Naive thymus-derived CD4-positive, alpha-beta T cell (primary cell): Measurements from ENCODE around the gene WAS. TPM values are rescaled to one million over a fixed set of nuclear protein-coding genes. Genes with fewer than 3 reads are reported as not detected.
"Not testable (repeated sequence)": the region's sequence is repeated elsewhere in the genome, so short reads cannot be mapped to it uniquely, and the experiment has no call there.

ENCODE experiments used
- ATAC-seq: fragments of 150-1000 bp; cut with Tn5 transposase; 2 replicates; pipeline ENCODE4 v1.10.0; 2021; ENCODE audit warnings: mild to moderate bottlenecking, moderate library complexity
- CTCF ChIA-PET: fragments of 350-600 bp; sonication (Branson Sonifier 250); formaldehyde crosslinking; loops from one replicate; lab custom pipeline; 2021; ENCODE audit warnings: antibody characterized with exemption; lab: Charles Lee
- POLR2A ChIA-PET: fragments of 350-600 bp; sonication (Branson Sonifier 250); formaldehyde crosslinking; loops from one replicate; lab custom pipeline; 2021; ENCODE audit warnings: antibody characterized with exemption, inconsistent platforms; lab: Charles Lee
- DNase-seq, 9 donors: peaks; one replicate each; pipeline versions ENCODE4 v3.0.0 to v3.0.0-alpha.2; 2020 to 2022; ENCODE audit warnings: mixed read lengths in 1 of 9
- H3K27ac ChIP-seq: one replicate; pipeline ENCODE4 v1.7.0; 2013; ENCODE audit warnings: mild to moderate bottlenecking, low read depth, low read length, moderate library complexity
- H3K27me3 ChIP-seq, 2 donors: one replicate each; pipeline ENCODE4 v1.7.0; 2013; ENCODE audit warnings: low read length in 2 of 2, mild to moderate bottlenecking in 2 of 2, moderate library complexity in 2 of 2; ENCODE audit not compliant: control insufficient read depth in 2 of 2, insufficient read depth in 2 of 2
- H3K36me3 ChIP-seq, 3 experiments: 1 replicate in 2 of 3; 2 replicates in 1 of 3; pipeline ENCODE4 v1.7.0; 2013; ENCODE audit warnings: low read length in 3 of 3, mild to moderate bottlenecking in 3 of 3, moderate library complexity in 1 of 3; ENCODE audit not compliant: insufficient read depth in 3 of 3, control insufficient read depth in 2 of 3
- H3K4me1 ChIP-seq, 2 donors: one replicate each; pipeline ENCODE4 v1.7.0; 2013; ENCODE audit warnings: low read length in 2 of 2, mild to moderate bottlenecking in 2 of 2, moderate library complexity in 1 of 2; ENCODE audit not compliant: control insufficient read depth in 2 of 2, insufficient read depth in 2 of 2
- H3K4me3 ChIP-seq: 2 replicates; pipeline ENCODE4 v1.7.0; 2013; ENCODE audit warnings: mild to moderate bottlenecking, low read length
- H3K9me3 ChIP-seq, 3 experiments: 1 replicate in 2 of 3; 2 replicates in 1 of 3; pipeline ENCODE4 v1.7.0; 2013; ENCODE audit warnings: low read length in 3 of 3; ENCODE audit not compliant: control insufficient read depth in 2 of 3
- H3K27ac Mint-ChIP-seq, 9 donors: one replicate each; pipeline ENCODE4 v1.8.0; 2020 to 2022; ENCODE audit warnings: mixed read lengths in 9 of 9, mild to moderate bottlenecking in 8 of 9, moderate library complexity in 5 of 9, inconsistent platforms in 2 of 9
- H3K27me3 Mint-ChIP-seq, 5 donors: one replicate each; pipeline ENCODE4 v1.8.0; 2021 to 2022; ENCODE audit warnings: mixed read lengths in 5 of 5, mild to moderate bottlenecking in 1 of 5
- H3K36me3 Mint-ChIP-seq, 5 donors: one replicate each; pipeline ENCODE4 v1.8.0; 2020 to 2022; ENCODE audit warnings: mixed read lengths in 5 of 5, mild to moderate bottlenecking in 3 of 5, inconsistent platforms in 1 of 5
- H3K4me1 Mint-ChIP-seq, 7 donors: one replicate each; pipeline ENCODE4 v1.8.0; 2020 to 2022; ENCODE audit warnings: mixed read lengths in 7 of 7, mild to moderate bottlenecking in 3 of 7, inconsistent platforms in 1 of 7
- H3K4me3 Mint-ChIP-seq, 10 donors: one replicate each; pipeline ENCODE4 v1.8.0; 2020 to 2022; ENCODE audit warnings: mild to moderate bottlenecking in 10 of 10, mixed read lengths in 10 of 10, moderate library complexity in 6 of 10, inconsistent platforms in 2 of 10
- H3K9me3 Mint-ChIP-seq, 11 donors: one replicate each; pipeline ENCODE4 v1.8.0; 2020 to 2022; ENCODE audit warnings: mixed read lengths in 11 of 11, mild to moderate bottlenecking in 4 of 11, inconsistent platforms in 1 of 11, moderate library complexity in 1 of 11
- intact Hi-C, 2 donors: fragments of 100-400 bp; cut with micrococcal nuclease; formaldehyde crosslinking; loops; one replicate each; pipeline ENCODE4 v1.15.1; 2023
- polyA plus RNA-seq, 2 donors: library from polyadenylated mRNA; unstranded; fragments of 300-500 nt; fragmentation: Illumina TruSeq; gene quantifications; one replicate each; pipeline ENCODE4 v1.2.3, GENCODE V29; 2021
- total RNA-seq, 6 experiments: library from RNA in 5 of 6; stranded (reverse) in 5 of 6; gene quantifications; 1 replicate in 5 of 6; 2 replicates in 1 of 6; pipeline ENCODE4 v1.2.3 and lab custom pipeline; 2021 to 2026

Gene WAS
- total and polyA plus RNA-seq, 7 experiments from 2014 or later, result 18.6 to 164 (median 101) TPM

DNA sequence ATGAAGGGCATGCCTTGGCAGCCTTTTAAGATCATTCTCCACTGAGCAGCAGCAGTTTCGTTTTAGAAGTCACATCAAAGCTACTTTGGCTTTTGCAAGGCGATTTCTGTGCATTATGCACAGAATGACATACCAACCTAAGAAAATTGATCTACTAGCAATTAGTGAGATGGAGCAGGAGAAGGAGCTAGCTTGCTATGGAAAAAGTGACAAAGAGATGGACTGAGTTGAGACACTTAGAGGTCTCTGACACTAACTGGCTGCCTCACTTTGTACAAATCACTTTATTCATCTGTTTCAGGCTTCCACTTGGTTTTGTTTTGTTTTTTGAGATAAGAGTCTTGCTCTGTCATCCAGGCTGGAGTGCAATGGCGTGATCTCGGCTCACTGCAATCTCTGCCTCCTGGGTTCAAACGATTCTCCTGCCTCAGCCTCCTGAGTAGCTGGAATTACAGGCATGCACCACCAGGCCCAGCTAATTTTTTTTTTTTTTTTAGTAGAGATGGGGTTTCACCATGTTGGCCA, 31.5 kb upstream of the WAS start:
- ChIA-PET POLR2A (interaction anchor here (0.5 to 2.4 kb wide), 8 partner anchors 31 to 307 kb away, joined by 3 to 7 read pairs (median 4); partner anchors contain the start of genes PQBP1, SUV39H1, TIMM17B and WAS), CTCF (interaction anchor here (0.6 to 1.3 kb wide), 3 partner anchors 20 to 289 kb away, joined by 3 to 4 read pairs (median 3); no protein-coding TSS in a partner anchor)
- H3K4me1 ChIP-seq, H3K4me3 ChIP-seq, H3K27me3 Mint-ChIP-seq, H3K27me3 ChIP-seq, intact Hi-C loops, H3K36me3 Mint-ChIP-seq, H3K9me3 Mint-ChIP-seq, H3K9me3 ChIP-seq, H3K36me3 ChIP-seq, ATAC-seq: not testable (repeated sequence)
- DNase-seq, result peak in 3 of 9 donors; percentile 16 to 22 (median 19)
- Mint-ChIP-seq H3K27ac (peak overlapping the region in 7 of 9 donors; percentile 29 to 60 (median 48)), H3K4me1 (peaks cover 0 to 18% (median 13%) of the 10 kb centered on the region in 7 donors), H3K4me3 (peak overlapping the region in 7 of 10 donors; percentile 7 to 68 (median 59))
- H3K27ac ChIP-seq, result peak overlapping the region; percentile 35

- H3K4me1 Mint-ChIP-seq, result peaks cover 0 to 16% (median 10%) of the 10 kb centered on the region in 7 donors
- DNase-seq, ATAC-seq, H3K9me3 ChIP-seq, H3K4me1 ChIP-seq, H3K36me3 Mint-ChIP-seq, intact Hi-C loops, H3K27me3 Mint-ChIP-seq, H3K4me3 Mint-ChIP-seq, H3K4me3 ChIP-seq, H3K36me3 ChIP-seq, H3K27me3 ChIP-seq, H3K9me3 Mint-ChIP-seq, H3K27ac ChIP-seq, H3K27ac Mint-ChIP-seq: not testable (repeated sequence)
- ChIA-PET CTCF (interaction anchor here (0.7 kb wide), 1 partner anchor 147 kb away, joined by 3 read pairs; the partner anchor contains the start of gene HDAC6), POLR2A (interaction anchor here (0.7 to 1.0 kb wide), 2 partner anchors 29 to 326 kb away, joined by 3 read pairs; partner anchors contain the start of gene WAS)
These were observed 28.9 kb upstream of the WAS start for GRCh38 chrX:48654746-48655145.

GRCh38 chrX:48659686-48660085, 23.9 kb upstream of the WAS start:
- CTCF ChIA-PET, H3K27ac Mint-ChIP-seq, H3K9me3 Mint-ChIP-seq, ATAC-seq, H3K4me1 ChIP-seq, DNase-seq, H3K36me3 ChIP-seq, H3K9me3 ChIP-seq, H3K36me3 Mint-ChIP-seq, H3K4me3 Mint-ChIP-seq, intact Hi-C loops, H3K27ac ChIP-seq, H3K4me3 ChIP-seq, POLR2A ChIA-PET, H3K27me3 ChIP-seq, H3K27me3 Mint-ChIP-seq: not testable (repeated sequence)
- H3K4me1 Mint-ChIP-seq, result peaks cover 6 to 10% (median 8%) of the 10 kb centered on the region in 7 donors

- DNase-seq, result no peak
- Mint-ChIP-seq H3K27me3 (no peaks in the 10 kb centered on the region), H3K4me3 (no peak overlapping the region), H3K4me1 (peaks cover 6 to 10% (median 8%) of the 10 kb centered on the region in 7 donors), H3K9me3 (peaks cover 0 to 4% (median 0%) of the 10 kb centered on the region in 11 donors), H3K36me3 (peaks cover 0 to 3% (median 0%) of the 10 kb centered on the region in 5 donors), H3K27ac (peak overlapping the region in 1 of 9 donors; percentile 60)
- POLR2A ChIA-PET, result interaction anchor here (0.6 kb wide), 2 partner anchors 52 to 275 kb away, joined by 3 to 5 read pairs; no protein-coding TSS in a partner anchor
- no peak for ATAC-seq
- Histone ChIP-seq H3K9me3 (no peaks in the 10 kb centered on the region), H3K27me3 (no peaks in the 10 kb centered on the region), H3K27ac (no peak overlapping the region), H3K4me1 (no peaks in the 10 kb centered on the region), H3K36me3 (no peaks in the 10 kb centered on the region), H3K4me3 (no peak overlapping the region)
- CTCF ChIA-PET, result no interaction called here
- intact Hi-C loops, result no loop called here
These were observed 20.4 kb upstream of the WAS start for GRCh38 chrX:48663241-48663640.

DNA sequence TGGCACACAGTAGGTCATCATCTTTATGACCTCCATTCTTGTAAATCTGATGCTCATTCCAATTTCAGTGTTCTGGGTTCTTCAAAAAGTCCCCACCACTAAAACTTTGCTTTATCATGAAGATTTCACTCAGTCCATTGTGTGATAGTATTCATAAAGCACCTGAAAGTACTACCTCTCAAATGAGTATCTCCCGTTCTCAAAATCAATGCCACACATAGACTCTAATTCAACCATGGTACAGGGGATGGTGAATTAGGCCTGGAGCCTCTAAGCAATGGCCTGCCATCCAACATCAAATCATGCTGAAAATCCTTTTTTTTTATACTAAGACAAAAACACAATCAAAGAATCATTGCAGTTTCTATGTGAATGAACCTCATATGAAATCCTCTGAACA, 19.4 kb upstream of the WAS start:
- CTCF ChIA-PET, result no interaction called here
- no peaks in the 10 kb centered on the region for H3K27me3 Mint-ChIP-seq
- POLR2A ChIA-PET, result no interaction called here
- ATAC-seq (no peak), DNase-seq (no peak)
- intact Hi-C loops, result no loop called here
- Histone ChIP-seq H3K4me1 (no peaks in the 10 kb centered on the region), H3K9me3 (no peaks in the 10 kb centered on the region), H3K36me3 (no peaks in the 10 kb centered on the region), H3K27me3 (no peaks in the 10 kb centered on the region), H3K27ac (no peak overlapping the region), H3K4me3 (no peak overlapping the region)
- H3K27ac Mint-ChIP-seq, result no peak overlapping the region
- peaks cover 0 to 4% (median 0%) of the 10 kb centered on the region in 11 donors for H3K9me3 Mint-ChIP-seq
- H3K4me1 Mint-ChIP-seq, result peaks cover 6 to 10% (median 8%) of the 10 kb centered on the region in 7 donors
- H3K4me3 Mint-ChIP-seq, result no peak overlapping the region
- H3K36me3 Mint-ChIP-seq, result peaks cover 0 to 3% (median 0%) of the 10 kb centered on the region in 5 donors

GRCh38 chrX:48665991-48666390, 17.6 kb upstream of the WAS start:
- Mint-ChIP-seq H3K27ac (no peak overlapping the region), H3K36me3 (peaks cover 0 to 2% (median 0%) of the 10 kb centered on the region in 5 donors), H3K9me3 (no peaks in the 10 kb centered on the region), H3K27me3 (no peaks in the 10 kb centered on the region), H3K4me1 (peaks cover 4 to 6% (median 5%) of the 10 kb centered on the region in 7 donors), H3K4me3 (no peak overlapping the region)
- ATAC-seq (no peak), DNase-seq (no peak)
- Histone ChIP-seq H3K4me1 (no peaks in the 10 kb centered on the region), H3K36me3 (no peaks in the 10 kb centered on the region), H3K4me3 (no peak overlapping the region), H3K27me3 (no peaks in the 10 kb centered on the region), H3K9me3 (no peaks in the 10 kb centered on the region), H3K27ac (no peak overlapping the region)
- POLR2A ChIA-PET, result no interaction called here
- CTCF ChIA-PET, result no interaction called here
- intact Hi-C loops, result no loop called here

- no peaks in the 10 kb centered on the region for H3K27me3 Mint-ChIP-seq
- POLR2A ChIA-PET, result no interaction called here
- Histone ChIP-seq H3K27ac (no peak overlapping the region), H3K27me3 (no peaks in the 10 kb centered on the region), H3K36me3 (no peaks in the 10 kb centered on the region), H3K4me1 (no peaks in the 10 kb centered on the region), H3K9me3 (no peaks in the 10 kb centered on the region), H3K4me3 (no peak overlapping the region)
- H3K9me3 Mint-ChIP-seq, result no peaks in the 10 kb centered on the region
- CTCF ChIA-PET, result no interaction called here
- intact Hi-C loops, result no loop called here
- H3K4me1 Mint-ChIP-seq, result peaks cover 0 to 1% (median 0%) of the 10 kb centered on the region in 7 donors
- H3K27ac Mint-ChIP-seq, result no peak overlapping the region
- no peaks in the 10 kb centered on the region for H3K36me3 Mint-ChIP-seq
- H3K4me3 Mint-ChIP-seq, result no peak overlapping the region
- ATAC-seq (no peak), DNase-seq (no peak)
These were observed 16.9 kb upstream of the WAS start for GRCh38 chrX:48666649-48667048.
